GM18526 (cell line): ENCODE data around the gene TMEM178B.

ENCODE experiments used
- POLR2A ChIP-seq: IDR thresholded peaks from 3 replicates; pipeline ENCODE4 v1.6.1; 2011; ENCODE audit not compliant: insufficient read length; ENCODE audit errors: extremely low read depth

Gene TMEM178B

DNA sequence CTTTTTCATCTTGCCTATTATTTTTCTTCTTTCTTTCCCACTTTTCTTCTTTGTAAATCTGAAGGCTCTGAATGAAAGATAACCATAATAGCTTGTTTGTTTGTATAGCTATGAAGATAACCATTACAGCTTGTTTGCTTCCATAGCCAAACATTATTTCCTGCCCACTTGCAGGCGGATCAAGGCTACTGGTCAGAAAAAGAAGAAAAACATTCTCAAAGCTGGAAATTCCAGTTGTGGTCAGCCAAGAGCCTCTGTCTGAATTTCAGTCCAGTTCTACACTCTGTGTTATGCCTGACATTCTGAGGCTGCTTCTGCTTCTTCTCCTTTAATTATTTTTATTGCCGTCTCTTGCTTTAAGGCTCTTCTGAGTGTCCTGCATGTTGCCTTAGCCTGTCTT lies 48.9 kb downstream of the TMEM178B start:
- no peak for TF ChIP-seq POLR2A

DNA sequence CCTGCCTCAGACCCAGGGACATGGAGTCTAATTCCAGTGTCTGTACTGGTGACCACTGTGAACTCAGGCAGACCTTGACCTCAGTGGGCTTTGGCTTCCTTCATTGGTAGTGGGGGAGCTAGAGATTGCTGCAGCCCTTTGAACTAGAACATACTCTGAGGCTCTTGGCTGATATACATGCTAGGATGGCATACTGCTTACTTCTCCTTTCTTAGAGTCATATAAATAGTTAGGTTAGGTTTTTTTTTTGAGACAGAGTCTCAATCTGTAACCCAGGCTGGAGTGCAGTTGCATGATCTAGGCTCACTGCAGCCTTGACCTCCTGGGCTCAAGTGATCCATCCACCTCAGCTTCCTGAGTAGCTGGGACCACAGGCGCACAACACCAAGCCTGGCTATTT lies 49.7 kb downstream of the TMEM178B start:
- no peak for TF ChIP-seq POLR2A

GRCh38 chr7:141126107-141126506 lies 52.2 kb downstream of the TMEM178B start:
- TF ChIP-seq POLR2A = no peak

GRCh38 chr7:141128506-141128905 lies 54.6 kb downstream of the TMEM178B start:
- TF ChIP-seq POLR2A = no peak

DNA sequence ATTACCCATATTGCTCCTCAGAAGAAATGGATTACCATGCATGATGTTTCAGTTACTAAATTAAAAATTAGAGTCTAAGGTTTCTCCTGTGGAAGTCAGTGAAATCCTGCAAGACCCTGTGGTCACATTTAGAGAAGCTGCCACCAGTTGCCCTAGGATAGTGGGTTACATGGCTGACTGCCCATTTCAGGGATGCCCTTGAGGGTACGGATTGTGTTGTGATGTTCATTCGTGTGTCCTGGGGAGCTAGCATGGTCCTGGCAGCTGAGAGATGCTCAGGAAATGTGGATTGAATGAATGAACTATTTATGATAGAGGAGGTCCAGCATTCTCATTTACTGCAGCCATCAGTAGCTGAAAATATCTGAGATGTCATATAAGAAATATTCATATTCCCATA lies 55.1 kb downstream of the TMEM178B start:
- TF ChIP-seq POLR2A = no peak

DNA sequence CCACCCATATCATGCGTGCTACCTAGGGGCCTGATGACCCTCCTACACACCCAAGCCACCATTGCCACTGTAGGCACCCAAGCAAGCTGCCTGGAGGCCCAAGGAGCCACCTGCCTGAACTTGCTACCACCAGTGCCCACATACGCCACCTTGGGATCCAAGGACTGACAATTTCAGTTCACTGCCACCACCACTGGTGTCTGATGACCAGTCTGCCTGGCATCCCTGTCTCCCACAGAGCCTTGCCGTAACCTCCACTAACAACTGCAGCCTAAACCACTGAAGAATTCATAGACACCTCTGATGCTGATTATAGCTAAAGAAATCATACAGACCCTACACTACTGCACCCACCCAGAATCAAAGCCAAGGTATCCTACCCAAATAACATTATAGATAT lies 58.8 kb downstream of the TMEM178B start:
- TF ChIP-seq POLR2A = no peak

DNA sequence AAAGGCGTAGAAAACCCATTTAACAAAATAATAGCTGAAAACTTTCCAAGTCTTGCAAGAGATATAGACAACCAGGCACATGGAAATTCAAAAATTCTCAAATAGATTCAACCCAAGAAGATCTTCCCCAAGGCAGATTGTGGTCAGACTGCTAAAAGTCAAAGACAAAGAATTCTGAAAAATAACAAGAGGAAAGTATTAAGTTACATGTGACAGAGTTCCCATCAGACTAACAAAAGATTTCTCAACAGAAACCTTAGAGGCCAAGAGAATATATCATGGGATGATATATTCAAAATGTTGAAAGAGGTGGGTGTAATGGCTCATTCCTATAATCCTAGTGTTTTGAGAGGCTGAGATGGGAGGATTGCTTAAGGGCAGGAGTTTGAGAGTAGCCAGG lies 59.8 kb downstream of the TMEM178B start:
- TF ChIP-seq POLR2A = no peak

GRCh38 chr7:141142058-141142457 lies 68.2 kb downstream of the TMEM178B start:
- no peak for TF ChIP-seq POLR2A

GRCh38 chr7:141144921-141145629 lies 71.2 kb downstream of the TMEM178B start:
- no peak for TF ChIP-seq POLR2A

DNA sequence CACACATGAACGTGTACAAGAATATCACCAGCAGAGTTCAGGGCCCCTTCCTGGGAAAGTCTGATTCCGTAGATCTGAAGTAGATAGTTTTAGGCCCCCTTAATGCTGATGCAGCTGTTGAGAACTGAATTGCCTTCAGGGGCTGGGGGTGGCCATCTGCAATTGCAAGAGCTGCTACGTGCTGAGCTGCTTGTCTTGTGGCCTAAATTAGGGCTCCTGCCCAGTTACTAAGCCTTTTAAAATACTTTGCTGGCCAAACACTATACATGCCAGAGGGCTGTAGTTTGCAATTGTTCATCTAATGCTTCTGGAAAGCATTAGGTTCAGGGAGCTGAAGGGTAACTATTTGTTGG lies 71.7 kb downstream of the TMEM178B start:
- TF ChIP-seq POLR2A = no peak

GRCh38 chr7:141147482-141147881 lies 73.6 kb downstream of the TMEM178B start:
- no peak for TF ChIP-seq POLR2A

- no peak for TF ChIP-seq POLR2A
Measured at GRCh38 chr7:141150465-141150864, 76.6 kb downstream of the TMEM178B start.

GRCh38 chr7:141151746-141152145 lies 77.9 kb downstream of the TMEM178B start:
- TF ChIP-seq POLR2A = no peak

- no peak for TF ChIP-seq POLR2A
Measured at GRCh38 chr7:141153231-141153630, 79.4 kb downstream of the TMEM178B start.

DNA sequence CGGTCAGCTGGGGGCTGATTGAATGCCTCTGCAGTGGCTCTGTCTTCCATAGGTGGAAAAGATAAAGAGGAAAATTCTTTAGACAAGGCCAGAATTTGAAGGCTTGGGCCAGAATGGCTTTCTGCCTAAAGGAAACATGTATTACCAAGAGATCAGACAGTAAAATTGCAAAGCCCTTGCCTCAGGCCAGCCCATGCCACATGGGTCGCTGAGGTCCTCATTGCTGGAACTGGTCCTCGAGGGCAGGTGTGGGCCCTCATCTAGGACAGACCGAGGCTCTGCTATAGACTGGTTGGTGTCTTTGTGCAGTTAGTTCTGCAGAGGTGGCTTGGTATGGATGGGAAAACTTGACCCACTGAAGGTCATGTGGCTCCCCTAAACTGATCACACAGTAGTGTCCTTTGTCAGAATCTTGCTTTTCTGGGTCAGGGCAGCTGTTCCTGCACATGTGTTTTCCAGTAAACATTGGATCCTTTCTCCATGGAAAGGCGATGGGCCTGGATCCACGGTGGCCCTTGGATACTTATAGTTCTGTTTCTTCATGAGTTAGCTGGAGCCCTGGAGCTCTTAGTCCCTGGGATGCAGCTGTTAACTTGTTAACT lies 80.4 kb downstream of the TMEM178B start:
- no peak for TF ChIP-seq POLR2A

DNA sequence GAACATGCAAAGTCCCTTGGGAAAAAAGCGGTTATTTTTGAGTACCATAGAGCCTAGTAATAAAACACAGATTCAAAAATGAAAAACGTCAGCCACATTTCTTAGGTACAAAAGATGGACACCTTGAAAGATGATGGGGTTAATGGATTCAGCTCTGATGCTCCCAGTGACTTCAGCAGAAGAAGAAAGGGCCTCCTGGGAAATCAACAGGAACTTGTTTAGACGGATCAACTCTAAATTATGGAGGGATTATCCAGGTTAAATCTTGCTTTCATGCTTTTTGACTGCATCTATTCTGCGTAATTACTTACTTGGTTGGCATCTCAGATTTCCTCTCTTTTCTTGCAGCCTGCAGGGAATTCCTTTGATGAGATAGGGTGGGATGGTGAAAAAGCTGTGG lies 82.5 kb downstream of the TMEM178B start:
- TF ChIP-seq POLR2A = no peak
